ENCODE data around the gene ANAPC13.

DNA sequence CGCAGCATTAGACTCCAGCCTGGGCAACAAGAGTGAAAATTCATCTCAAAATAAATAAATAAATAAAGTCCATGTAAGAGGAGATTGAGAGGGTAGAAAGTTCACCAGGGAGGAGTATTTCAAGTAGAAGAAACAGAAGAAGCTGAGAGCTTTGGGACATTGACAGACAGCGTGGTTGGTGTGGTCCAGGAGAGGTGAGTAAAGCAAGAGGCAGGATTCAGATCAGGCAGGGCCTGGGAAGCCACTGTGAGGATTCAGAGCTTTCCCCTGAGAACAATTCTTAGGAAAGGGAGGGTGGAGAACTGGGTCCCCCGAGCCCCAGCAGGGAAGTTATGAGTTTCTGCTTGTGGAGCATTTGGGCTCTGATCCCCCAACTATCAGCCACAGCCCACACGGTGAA is 57.4 kb downstream of the ANAPC13 start:
- TF ChIP-seq, protein P1, sequence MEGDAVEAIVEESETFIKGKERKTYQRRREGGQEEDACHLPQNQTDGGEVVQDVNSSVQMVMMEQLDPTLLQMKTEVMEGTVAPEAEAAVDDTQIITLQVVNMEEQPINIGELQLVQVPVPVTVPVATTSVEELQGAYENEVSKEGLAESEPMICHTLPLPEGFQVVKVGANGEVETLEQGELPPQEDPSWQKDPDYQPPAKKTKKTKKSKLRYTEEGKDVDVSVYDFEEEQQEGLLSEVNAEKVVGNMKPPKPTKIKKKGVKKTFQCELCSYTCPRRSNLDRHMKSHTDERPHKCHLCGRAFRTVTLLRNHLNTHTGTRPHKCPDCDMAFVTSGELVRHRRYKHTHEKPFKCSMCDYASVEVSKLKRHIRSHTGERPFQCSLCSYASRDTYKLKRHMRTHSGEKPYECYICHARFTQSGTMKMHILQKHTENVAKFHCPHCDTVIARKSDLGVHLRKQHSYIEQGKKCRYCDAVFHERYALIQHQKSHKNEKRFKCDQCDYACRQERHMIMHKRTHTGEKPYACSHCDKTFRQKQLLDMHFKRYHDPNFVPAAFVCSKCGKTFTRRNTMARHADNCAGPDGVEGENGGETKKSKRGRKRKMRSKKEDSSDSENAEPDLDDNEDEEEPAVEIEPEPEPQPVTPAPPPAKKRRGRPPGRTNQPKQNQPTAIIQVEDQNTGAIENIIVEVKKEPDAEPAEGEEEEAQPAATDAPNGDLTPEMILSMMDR (IDR thresholded peaks at IDR 0.05): no peak
- TF ChIP-seq POLR2A (IDR thresholded peaks at IDR 0.05): no peak

All from body of pancreas (tissue), 4 donors.